OCI-LY1 (cell line): ENCODE measurements around the gene RGS14.
A peak's percentile ranks its signal among the peaks of the same experiment; 100 is the strongest.

Experiments used
- H2AFZ ChIP-seq: fragments of 200-600 bp; sonication (generic), shearing (Covaris generic); 2 replicates; pipeline ENCODE4 v1.6.0; 2014; ENCODE audit warnings: antibody characterized with exemption, mild to moderate bottlenecking, low read length
- H3F3A ChIP-seq: fragments of 200-600 bp; sonication (generic), shearing (Covaris generic); 2 replicates; pipeline ENCODE4 v1.6.0; 2014; ENCODE audit warnings: mild to moderate bottlenecking, antibody characterized with exemption, low read length, moderate library complexity; ENCODE audit not compliant: insufficient read depth
- H3K27ac ChIP-seq: fragments of 200-600 bp; sonication (generic); 2 replicates; pipeline ENCODE4 v1.5.1; 2014; ENCODE audit warnings: low read length, mixed run types, mild to moderate bottlenecking, low read depth; ENCODE audit not compliant: poor library complexity, severe bottlenecking
- H3K27me3 ChIP-seq: fragments of 200-600 bp; sonication (generic); 2 replicates; pipeline ENCODE4 v1.6.0; 2014; ENCODE audit warnings: antibody characterized with exemption, mild to moderate bottlenecking, low read length, moderate library complexity; ENCODE audit not compliant: insufficient read depth
- H3K36me3 ChIP-seq: fragments of 200-600 bp; sonication (generic); 2 replicates; pipeline ENCODE4 v1.6.1; 2014; ENCODE audit warnings: mild to moderate bottlenecking, antibody characterized with exemption, low read length, moderate library complexity, mixed read lengths; ENCODE audit not compliant: insufficient read depth
- H3K4me1 ChIP-seq: fragments of 200-600 bp; sonication (generic); 2 replicates; pipeline ENCODE4 v1.5.1; 2014; ENCODE audit warnings: mild to moderate bottlenecking, low read length, moderate library complexity; ENCODE audit not compliant: insufficient read depth, severe bottlenecking
- H3K4me2 ChIP-seq: fragments of 200-600 bp; sonication (generic), shearing (Covaris generic); 2 replicates; pipeline ENCODE4 v1.6.1; 2014; ENCODE audit warnings: low read length
- H3K4me3 ChIP-seq: fragments of 200-600 bp; sonication (generic); 2 replicates; pipeline ENCODE4 v1.5.1; 2014; ENCODE audit warnings: low read length, low read depth, mild to moderate bottlenecking, mixed read lengths; ENCODE audit not compliant: poor library complexity, severe bottlenecking
- H3K79me2 ChIP-seq: fragments of 200-600 bp; shearing (Covaris generic); 2 replicates; pipeline ENCODE4 v1.6.1; 2016; ENCODE audit warnings: mixed run types, low read length, mixed read lengths; ENCODE audit not compliant: insufficient read depth
- H3K9ac ChIP-seq: fragments of 200-600 bp; sonication (generic), shearing (Covaris generic); 2 replicates; pipeline ENCODE4 v1.6.1; 2014; ENCODE audit warnings: mild to moderate bottlenecking, low read length, mixed read lengths
- H3K9me2 ChIP-seq: fragments of 200-600 bp; sonication (generic), shearing (Covaris generic); 2 replicates; pipeline ENCODE4 v1.6.1; 2014; ENCODE audit warnings: low read depth, mild to moderate bottlenecking, low read length, mixed read lengths
- H3K9me3 ChIP-seq: fragments of 200-600 bp; shearing (Covaris generic); 2 replicates; pipeline ENCODE4 v1.6.1; 2014; ENCODE audit warnings: low read length, mixed read lengths
- H4K20me1 ChIP-seq: fragments of 200-600 bp; sonication (generic), shearing (Covaris generic); 2 replicates; pipeline ENCODE4 v1.6.0; 2016; ENCODE audit warnings: mild to moderate bottlenecking, low read length; ENCODE audit not compliant: insufficient read depth
- CTCF ChIP-seq: fragments of 200-600 bp; sonication (generic), shearing (Covaris generic); IDR thresholded peaks from 2 replicates; pipeline ENCODE4 v1.5.1; 2017; ENCODE audit warnings: mild to moderate bottlenecking, antibody characterized with exemption, low read length, moderate library complexity, mixed read lengths
- EZH2 ChIP-seq: fragments of 200-600 bp; sonication (generic), shearing (Covaris generic); IDR thresholded peaks from 2 replicates; pipeline ENCODE4 v1.8.0; 2017; ENCODE audit warnings: borderline replicate concordance, mixed run types, mild to moderate bottlenecking, antibody characterized with exemption, low read length, moderate library complexity, mixed read lengths

Gene RGS14

GRCh38 chr5:177311723-177312648, 45.7 kb upstream of the RGS14 start, which contains the start of gene MXD3:
TSS of gene MXD3 (minus strand) at chr5:177311898. CDS start at chr5:177311830, 68 bp downstream.
- TF ChIP-seq EZH2 (no peak), CTCF (no peak)
- no peaks in the 10 kb centered on the region for H3F3A ChIP-seq
- no peaks in the 10 kb centered on the region for H3K79me2 ChIP-seq
- no peaks in the 10 kb centered on the region for H3K27me3 ChIP-seq
- no peak within 1 kb of the TSS for H2AFZ ChIP-seq
- peaks cover 21% of the 10 kb centered on the region for H3K36me3 ChIP-seq
- H3K9me3 ChIP-seq: no peaks in the 10 kb centered on the region
- H3K27ac ChIP-seq: peak within 1 kb of the TSS; percentile 93
- H3K4me1 ChIP-seq: peaks cover 42% of the 10 kb centered on the region
- H3K9me2 ChIP-seq: no peaks in the 10 kb centered on the region
- H3K9ac ChIP-seq: peak within 1 kb of the TSS; percentile 89
- no peaks in the 10 kb centered on the region for H4K20me1 ChIP-seq
- peak within 1 kb of the TSS; percentile 97 for H3K4me2 ChIP-seq
- H3K4me3 ChIP-seq: peak within 1 kb of the TSS; percentile 87

- peak; percentile 49 for TF ChIP-seq CTCF
- no peak for TF ChIP-seq EZH2
- H3K36me3 ChIP-seq: peaks cover 14% of the 10 kb centered on the region; the same call in 1 of the 2 replicates
- peak overlapping the region; percentile 97 for H3K4me2 ChIP-seq
- H2AFZ ChIP-seq: no peak overlapping the region
- no peaks in the 10 kb centered on the region for H4K20me1 ChIP-seq
- peaks cover 42% of the 10 kb centered on the region for H3K4me1 ChIP-seq
- H3K9me3 ChIP-seq: no peaks in the 10 kb centered on the region
- H3K9ac ChIP-seq: peak overlapping the region; percentile 88
- no peaks in the 10 kb centered on the region for H3K79me2 ChIP-seq
- peak overlapping the region; percentile 93 for H3K27ac ChIP-seq
- H3F3A ChIP-seq: no peaks in the 10 kb centered on the region
- peak overlapping the region; percentile 87 for H3K4me3 ChIP-seq
- H3K9me2 ChIP-seq: no peaks in the 10 kb centered on the region
- no peaks in the 10 kb centered on the region for H3K27me3 ChIP-seq
Observed at GRCh38 chr5:177312649-177313181, 45.0 kb upstream of the RGS14 start.

- H3K27me3 ChIP-seq: no peaks in the 10 kb centered on the region
- H3K36me3 ChIP-seq: peaks cover 8% of the 10 kb centered on the region; the same call in 1 of the 2 replicates
- H3K27ac ChIP-seq: no peak overlapping the region
- no peaks in the 10 kb centered on the region for H3K9me3 ChIP-seq
- TF ChIP-seq CTCF (no peak), EZH2 (no peak)
- no peaks in the 10 kb centered on the region for H3F3A ChIP-seq
- peaks cover 33% of the 10 kb centered on the region for H3K4me1 ChIP-seq
- H3K9me2 ChIP-seq: no peaks in the 10 kb centered on the region
- no peak overlapping the region for H3K9ac ChIP-seq
- no peaks in the 10 kb centered on the region for H4K20me1 ChIP-seq
- no peak overlapping the region for H3K4me3 ChIP-seq
- H3K4me2 ChIP-seq: no peak overlapping the region
- no peaks in the 10 kb centered on the region for H3K79me2 ChIP-seq
- H2AFZ ChIP-seq: no peak overlapping the region
Observed at GRCh38 chr5:177313561-177314259, 44.0 kb upstream of the RGS14 start.
